NCI-H187 (cell line): Measurements from ENCODE around the gene TLE5.
A peak's percentile ranks its signal among the peaks of the same experiment; 100 is the strongest.
"Not testable (repeated sequence)": the region's sequence is repeated elsewhere in the genome, so short reads cannot be mapped to it uniquely, and the experiment has no call there.

ENCODE experiments used
- DNase-seq, 2 experiments: peaks; one replicate each; lab custom pipeline; 2025; lab: John Stamatoyannopoulos, UW

TLE5 gene

GRCh38 chr19:3096267-3096901 lies 34.1 kb upstream of the TLE5 start:
- no peak for DNase-seq

DNA sequence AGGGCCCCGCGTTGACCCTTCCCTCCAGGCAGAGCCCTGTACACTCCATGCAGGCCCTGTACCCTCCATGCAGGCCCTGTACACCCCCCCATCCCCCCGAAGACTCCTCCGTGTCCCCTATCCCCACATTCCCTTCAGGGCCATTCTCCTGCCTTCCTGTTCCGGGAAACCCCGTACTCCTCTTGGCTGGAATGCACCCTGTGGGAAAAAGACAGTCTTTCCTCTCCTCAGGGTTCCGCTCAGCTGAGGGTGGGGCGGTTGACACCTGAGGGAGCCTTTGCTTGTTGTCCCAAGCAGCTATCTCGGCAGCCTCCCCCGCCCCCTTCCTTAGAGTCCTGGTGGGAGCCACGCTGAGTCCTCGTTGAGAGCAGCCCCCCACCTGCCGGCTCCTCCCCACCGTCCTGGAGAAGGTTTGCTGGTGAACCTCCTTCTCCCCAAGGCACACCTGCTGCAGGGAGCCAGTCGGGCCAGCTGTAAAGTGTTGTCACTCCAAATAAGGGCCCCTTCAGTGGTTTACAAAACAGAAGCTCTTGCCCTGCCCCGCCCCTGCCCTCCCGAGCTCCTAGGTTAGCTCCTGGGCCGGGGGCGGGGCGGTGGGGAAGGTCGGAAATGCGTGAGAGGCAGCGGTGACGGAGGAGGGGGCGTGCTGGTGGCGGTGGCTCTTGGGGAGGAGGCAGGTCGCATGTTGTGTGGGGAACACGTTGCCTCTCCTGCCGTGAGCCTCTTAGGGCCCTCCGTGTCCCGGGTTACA lies 33.3 kb upstream of the TLE5 start:
- DNase-seq: no peak

DNA sequence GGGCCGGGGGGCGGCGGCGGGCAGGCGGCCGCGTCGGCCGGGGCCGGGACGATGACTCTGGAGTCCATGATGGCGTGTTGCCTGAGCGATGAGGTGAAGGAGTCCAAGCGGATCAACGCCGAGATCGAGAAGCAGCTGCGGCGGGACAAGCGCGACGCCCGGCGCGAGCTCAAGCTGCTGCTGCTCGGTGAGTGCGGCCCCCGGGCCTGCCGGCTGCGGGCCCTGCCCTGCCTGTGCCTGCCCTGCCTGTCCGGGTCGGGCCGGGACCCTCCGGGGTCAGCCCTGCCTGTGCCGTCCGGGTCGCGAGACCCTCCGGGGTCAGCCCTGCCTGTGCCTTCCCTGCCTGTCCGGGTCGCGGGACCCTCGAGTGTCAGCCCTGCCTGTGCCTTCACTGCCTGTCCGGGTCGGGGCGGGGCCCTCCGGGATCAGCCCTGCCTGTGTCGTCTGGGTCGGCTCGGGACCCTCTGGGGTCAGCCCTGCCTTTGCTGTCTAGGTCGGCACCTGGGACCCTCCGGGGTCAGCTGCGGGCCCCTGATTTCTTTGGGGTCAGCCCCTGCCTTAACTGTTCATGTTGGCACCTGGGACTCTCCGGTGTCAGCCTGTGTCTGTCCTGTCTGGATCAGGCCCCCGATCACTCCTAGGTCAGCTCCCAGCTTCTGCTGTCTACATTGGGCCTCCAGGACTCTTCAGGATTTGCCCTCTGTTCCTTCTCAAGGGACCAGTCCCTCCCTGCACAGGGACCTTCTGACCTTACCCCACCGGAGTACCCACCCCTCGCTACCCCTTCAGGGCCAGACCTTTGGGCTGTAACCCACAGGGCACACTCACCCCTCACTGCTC lies 32.5 kb upstream of the TLE5 start:
- DNase-seq: no peak

- DNase-seq: not testable (repeated sequence)
These were observed 27.1 kb upstream of the TLE5 start for GRCh38 chr19:3089299-3089855.

DNA sequence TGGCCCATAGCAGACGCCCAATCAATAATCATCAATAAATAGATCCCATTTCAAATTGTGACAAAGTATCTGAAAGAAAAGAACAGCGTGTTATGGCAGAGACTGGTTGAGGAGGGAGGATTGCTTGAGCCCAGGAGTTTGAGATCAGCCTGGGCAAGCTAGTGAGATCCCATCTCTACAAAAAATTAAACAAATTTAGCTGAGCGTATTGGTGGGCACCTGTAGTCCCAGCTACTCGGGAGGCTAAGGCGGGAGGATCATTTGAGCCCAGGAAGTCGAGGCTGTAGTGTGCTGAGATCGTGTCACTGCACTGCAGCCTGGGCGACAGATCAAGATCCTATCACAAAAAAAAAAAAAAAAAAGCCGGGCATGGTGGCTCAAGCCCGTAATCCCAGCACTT lies 25.5 kb upstream of the TLE5 start:
- DNase-seq: no peak

- no peak for DNase-seq
These were observed 22.6 kb upstream of the TLE5 start for GRCh38 chr19:3084943-3085342.

DNA sequence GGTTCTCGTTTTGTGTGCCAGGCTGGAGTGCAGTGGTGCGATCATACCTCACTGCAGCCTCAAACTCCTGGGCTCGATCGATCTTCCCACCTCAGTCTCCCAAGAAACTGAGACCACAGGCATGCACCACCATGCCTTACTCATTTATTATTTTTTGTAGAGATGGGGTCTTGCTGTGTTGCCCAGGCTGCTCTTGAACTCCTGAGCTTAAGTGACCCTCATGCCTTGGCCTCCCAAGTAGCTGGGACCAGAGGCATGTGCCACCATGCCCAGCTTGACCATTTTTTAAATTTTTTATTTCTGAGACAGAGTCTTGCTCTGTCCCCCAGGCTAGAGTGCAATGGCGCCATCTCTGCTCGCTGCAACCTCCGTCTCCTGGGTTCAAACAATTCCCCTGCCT lies 21.7 kb upstream of the TLE5 start:
- DNase-seq: no peak

- DNase-seq: no peak
These were observed 20.0 kb upstream of the TLE5 start for GRCh38 chr19:3082331-3082730.

DNA sequence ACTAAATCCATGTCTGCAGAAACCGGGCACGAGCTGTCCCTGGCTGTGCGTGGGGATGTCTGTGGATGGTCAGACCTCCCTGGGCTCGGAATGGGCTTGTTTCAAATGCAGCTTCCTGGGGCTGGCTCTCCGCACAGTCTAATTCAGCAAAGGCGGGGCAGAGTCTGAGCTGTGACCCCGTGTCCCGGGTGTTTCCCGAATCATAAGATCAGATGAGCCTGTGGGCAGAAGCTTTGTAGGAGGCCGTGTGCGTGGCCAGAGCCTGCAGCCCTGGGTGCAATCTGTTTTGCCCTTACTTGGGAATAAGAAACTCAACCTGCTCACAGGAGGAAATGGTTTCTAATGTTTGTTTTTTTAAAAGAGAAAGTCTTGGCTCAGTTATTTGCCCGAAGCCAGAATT lies 18.0 kb upstream of the TLE5 start:
- no peak for DNase-seq

- no peak for DNase-seq
These were observed 17.3 kb upstream of the TLE5 start for GRCh38 chr19:3079578-3079977.

GRCh38 chr19:3075605-3076431 lies 13.5 kb upstream of the TLE5 start:
- DNase-seq: peak; percentile 30 to 36

- DNase-seq: no peak
These were observed 11.8 kb upstream of the TLE5 start for GRCh38 chr19:3073931-3074595.

DNA sequence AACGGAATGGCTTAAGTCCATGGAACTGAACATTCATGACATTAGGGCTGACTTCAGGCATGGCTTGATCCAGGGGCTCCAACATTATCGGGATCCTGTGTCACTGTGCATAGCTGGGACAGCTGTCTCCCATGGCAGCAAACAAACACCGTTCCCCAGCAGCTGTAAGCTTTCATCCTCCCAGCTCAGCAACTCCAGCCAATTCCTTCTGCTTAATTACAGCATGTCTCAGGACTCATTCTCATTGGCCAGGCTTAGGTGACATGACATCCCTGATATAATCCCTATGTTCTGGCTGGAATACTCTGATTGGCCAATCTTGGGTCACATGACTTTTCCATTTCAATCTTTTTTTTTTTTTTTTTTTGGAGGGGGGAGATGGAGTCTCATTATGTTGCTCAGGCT lies 10.9 kb upstream of the TLE5 start:
- no peak for DNase-seq

- no peak for DNase-seq
These were observed 9.5 kb upstream of the TLE5 start for GRCh38 chr19:3071768-3072167.

DNA sequence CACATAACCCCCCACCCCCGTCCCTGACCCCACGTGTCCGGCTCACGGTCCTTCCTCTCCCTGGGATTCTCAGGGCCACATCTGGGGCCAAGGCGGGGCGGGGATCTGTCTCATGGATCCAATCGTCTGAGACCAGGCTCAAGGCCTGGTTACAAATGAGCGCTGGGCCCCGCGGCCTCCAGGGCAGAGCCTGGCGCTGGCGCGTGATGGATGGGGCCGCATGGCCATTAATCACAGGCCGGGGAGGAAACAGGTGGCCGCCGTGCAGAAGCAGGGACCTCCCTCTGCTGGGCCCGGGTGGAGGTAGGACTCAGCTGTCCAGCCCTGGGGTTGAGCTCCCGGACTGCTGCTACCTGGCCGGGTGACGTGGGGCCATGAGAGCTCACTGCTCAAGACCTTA lies 5.8 kb upstream of the TLE5 start:
- DNase-seq: no peak

DNA sequence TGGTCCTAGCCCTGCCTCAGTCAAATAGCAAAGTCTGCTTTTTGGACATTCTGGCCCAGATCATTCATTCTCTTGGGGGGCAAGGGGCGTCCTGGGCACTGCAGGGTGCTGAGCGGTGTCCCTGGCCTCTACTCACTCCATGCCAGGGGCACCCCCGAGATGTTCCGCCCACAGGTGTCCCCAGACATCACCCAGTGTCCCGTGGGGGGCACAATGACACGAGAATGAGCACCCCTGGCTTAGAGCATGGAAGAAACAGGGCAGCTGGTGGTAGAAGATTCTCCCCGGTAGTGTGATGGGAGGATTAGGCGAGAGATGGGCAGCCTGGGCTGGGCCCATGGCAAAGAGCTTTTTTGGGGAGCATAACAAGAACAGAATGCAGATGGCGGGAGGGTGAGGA lies 5.3 kb upstream of the TLE5 start:
- no peak for DNase-seq

DNA sequence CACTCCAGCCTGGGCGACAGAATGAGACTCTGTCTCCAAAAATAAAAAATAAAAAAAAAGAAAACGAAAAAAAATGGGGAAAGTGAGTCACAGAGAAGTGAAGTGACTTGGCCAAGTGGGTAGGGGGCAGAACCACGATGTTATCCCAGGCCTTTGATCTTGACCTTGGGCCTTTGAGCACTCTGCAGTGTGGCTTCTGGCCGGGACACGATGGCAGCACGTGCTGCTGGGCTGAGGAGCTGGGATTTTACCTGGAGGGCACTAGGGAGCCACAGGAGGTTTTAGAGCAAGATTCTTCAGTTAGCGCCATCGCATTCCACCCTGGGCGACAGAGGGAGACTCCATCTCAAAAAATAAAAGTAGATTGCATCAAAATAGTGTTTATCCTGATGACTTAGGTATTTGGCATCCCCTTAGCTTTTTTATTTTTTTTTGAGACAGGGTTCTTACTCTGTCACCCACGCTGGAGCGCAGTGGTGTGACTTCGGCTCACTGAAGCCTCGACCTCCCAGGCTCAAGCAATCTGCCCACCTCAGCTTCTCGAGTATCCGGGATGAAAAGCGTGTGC lies 4.3 kb upstream of the TLE5 start:
- DNase-seq: no peak

- no peak for DNase-seq
These were observed 3.5 kb upstream of the TLE5 start for GRCh38 chr19:3065675-3066357.

DNA sequence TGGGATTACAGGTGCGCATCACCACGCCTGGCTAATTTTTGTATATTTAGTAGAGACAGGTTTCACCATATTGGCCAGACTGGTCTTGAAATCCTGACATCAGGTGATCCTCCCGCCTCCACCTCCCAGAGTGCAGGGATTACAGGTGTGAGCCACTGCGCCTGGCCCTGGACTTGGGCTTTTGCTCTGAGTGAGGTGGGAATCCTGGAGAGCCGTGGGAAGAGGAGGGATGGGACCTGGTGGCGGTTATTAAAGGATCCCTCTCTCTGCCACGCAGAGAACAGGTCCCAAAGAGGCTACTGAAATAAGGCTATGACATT lies 1.7 kb upstream of the TLE5 start:
- DNase-seq: no peak
